Measurements from ENCODE around the gene FEZF1. TPM values are rescaled to one million over a fixed set of nuclear protein-coding genes. Genes with fewer than 3 reads are reported as not detected.

The FEZF1 gene
- total and polyA plus RNA-seq, 10 donors: 0.04 TPM; not detected in 9

GRCh38 chr7:122299624-122300210 is 4.8 kb downstream of the FEZF1 start:
- WGBS, 5 donors: 8 to 16% (median 12%) methylated on average over 27 to 32 of the region's 32 CpGs
- no peak for TF ChIP-seq POLR2AphosphoS5 (IDR thresholded peaks at IDR 0.05)
- no peak for TF ChIP-seq POLR2A (IDR thresholded peaks at IDR 0.05)
- no peak for TF ChIP-seq CTCF (IDR thresholded peaks at IDR 0.05 in 8 of 11, conservative IDR thresholded peaks at IDR 0.05 in 3 of 11)
- Histone ChIP-seq H3K27me3 (replicated peaks in 1 of 7) (peaks cover 6 to 95% (median 74%) of the 10 kb centered on the region in 7 donors), H3K36me3 (no peaks in the 10 kb centered on the region), H3K9me3 (peaks cover 0 to 12% (median 0%) of the 10 kb centered on the region in 8 donors), H3K4me1 (peaks cover 0 to 21% (median 5%) of the 10 kb centered on the region in 6 donors), H3K4me3 (peak overlapping the region in 1 of 8 donors; percentile 1), H3K27ac (no peak overlapping the region)
- intact Hi-C loops (cut with DNase I; ENCODE audit: low total_unique reads): no loop called here
- DNase-seq: no peak

DNA sequence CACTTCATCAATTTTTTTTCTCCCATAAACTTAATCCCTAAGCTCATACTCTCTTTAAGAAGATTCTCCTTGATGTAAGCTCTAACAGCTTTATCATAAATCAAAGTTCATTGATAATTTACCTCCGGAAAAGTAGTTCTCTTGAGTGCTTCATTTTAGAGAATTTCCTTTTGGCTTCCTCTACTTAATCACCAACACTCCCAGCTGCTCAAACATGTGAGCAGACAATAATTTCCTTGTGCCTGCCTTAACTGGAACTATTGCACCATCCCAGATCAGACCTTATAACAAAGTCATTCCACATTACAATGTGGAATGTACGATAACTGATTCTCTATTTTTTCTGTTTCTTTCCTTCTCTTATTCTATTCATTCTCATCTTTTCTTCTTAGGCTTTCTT is 5.9 kb downstream of the FEZF1 start:
- H3K36me3 ChIP-seq: no peaks in the 10 kb centered on the region
- WGBS, 5 donors: 55 to 65% (median 56%) methylated on average over 2 of the region's 2 CpGs
- H3K27ac ChIP-seq: no peak overlapping the region
- intact Hi-C loops (cut with DNase I; ENCODE audit: low total_unique reads): no loop called here
- no peak overlapping the region for H3K4me3 ChIP-seq
- DNase-seq: no peak
- H3K27me3 ChIP-seq (replicated peaks in 1 of 7): peaks cover 6 to 84% (median 63%) of the 10 kb centered on the region in 7 donors
- H3K4me1 ChIP-seq: peaks cover 0 to 10% (median 3%) of the 10 kb centered on the region in 6 donors
- no peak for TF ChIP-seq CTCF (IDR thresholded peaks at IDR 0.05 in 8 of 11, conservative IDR thresholded peaks at IDR 0.05 in 3 of 11)
- H3K9me3 ChIP-seq: peaks cover 0 to 2% (median 0%) of the 10 kb centered on the region in 8 donors

GRCh38 chr7:122298131-122298530 is 6.4 kb downstream of the FEZF1 start:
- Histone ChIP-seq H3K27ac (no peak overlapping the region), H3K4me3 (no peak overlapping the region), H3K36me3 (no peaks in the 10 kb centered on the region), H3K9me3 (no peaks in the 10 kb centered on the region), H3K4me1 (peaks cover 0 to 10% (median 3%) of the 10 kb centered on the region in 6 donors), H3K27me3 (replicated peaks in 1 of 7) (peaks cover 6 to 80% (median 60%) of the 10 kb centered on the region in 7 donors)
- intact Hi-C loops (cut with DNase I; ENCODE audit: low total_unique reads): no loop called here
- DNase-seq: no peak
- WGBS, 5 donors: 42 to 50% (median 45%) methylated on average over 2 of the region's 2 CpGs
- TF ChIP-seq CTCF (IDR thresholded peaks at IDR 0.05 in 8 of 11, conservative IDR thresholded peaks at IDR 0.05 in 3 of 11) (no peak), POLR2AphosphoS5 (IDR thresholded peaks at IDR 0.05) (no peak), POLR2A (IDR thresholded peaks at IDR 0.05) (no peak)

- Histone ChIP-seq H3K27ac (no peak overlapping the region), H3K4me3 (no peak overlapping the region), H3K9me3 (peaks cover 0 to 41% (median 19%) of the 10 kb centered on the region in 8 donors), H3K27me3 (replicated peaks in 1 of 7) (peaks cover 0 to 14% (median 3%) of the 10 kb centered on the region in 7 donors), H3K4me1 (no peaks in the 10 kb centered on the region), H3K36me3 (no peaks in the 10 kb centered on the region)
- intact Hi-C loops (cut with DNase I; ENCODE audit: low total_unique reads): no loop called here
- TF ChIP-seq POLR2A (IDR thresholded peaks at IDR 0.05) (no peak), CTCF (IDR thresholded peaks at IDR 0.05 in 8 of 11, conservative IDR thresholded peaks at IDR 0.05 in 3 of 11) (no peak), POLR2AphosphoS5 (IDR thresholded peaks at IDR 0.05) (no peak)
- 78 to 91% (median 84%) methylated on average over 2 of the region's 2 CpGs for WGBS, 5 donors
- no peak for DNase-seq
These were observed 13.4 kb downstream of the FEZF1 start for GRCh38 chr7:122291189-122291588.
